Brain microvascular endothelial cell (primary cell): ENCODE measurements around the gene RIMBP2.
"Not testable (repeated sequence)": the region's sequence is repeated elsewhere in the genome, so short reads cannot be mapped to it uniquely, and the experiment has no call there.

ENCODE experiments used
- DNase-seq: peaks from one replicate; pipeline ENCODE4 v3.0.0-alpha.2; 2020
- H3K27ac ChIP-seq: fragments of 250-450 bp; sonication (Bioruptor Pico); 2 replicates; pipeline ENCODE4 v1.5.1; 2020; ENCODE audit warnings: mild to moderate bottlenecking, moderate library complexity
- H3K27me3 ChIP-seq: fragments of 250-450 bp; sonication (Bioruptor Pico); replicated peaks from 2 replicates; pipeline ENCODE4 v1.5.1; 2020; ENCODE audit warnings: mild to moderate bottlenecking
- H3K36me3 ChIP-seq: fragments of 250-450 bp; sonication (Bioruptor Pico); replicated peaks from 2 replicates; pipeline ENCODE4 v1.5.1; 2020; ENCODE audit warnings: mild to moderate bottlenecking
- H3K4me3 ChIP-seq: 2 replicates; pipeline ENCODE4 v1.5.1; 2011; ENCODE audit warnings: low read depth, mild to moderate bottlenecking, control low read depth, low read length, moderate library complexity
- CTCF ChIP-seq: IDR thresholded peaks from 2 replicates; pipeline ENCODE4 v1.5.1; 2011; ENCODE audit warnings: low read depth, mild to moderate bottlenecking, moderate library complexity, low read length, control low read depth, inconsistent platforms; ENCODE audit errors: missing control alignments
- in situ Hi-C: cut with HindIII; loops from 2 replicates; pipeline ENCODE4 v1.10.0; 2017; ENCODE audit warnings: low sequenced_read_pairs, low pct_ligation_motif_present

The RIMBP2 gene

GRCh38 chr12:130587966-130588365, 128.1 kb downstream of the RIMBP2 start:
- no peaks in the 10 kb centered on the region for H3K27me3 ChIP-seq
- in situ Hi-C loops, result no loop called here
- H3K36me3 ChIP-seq, result no peaks in the 10 kb centered on the region
- DNase-seq, result no peak
- H3K27ac ChIP-seq, result no peak overlapping the region
- TF ChIP-seq CTCF, result no peak
- H3K4me3 ChIP-seq, result no peak overlapping the region

GRCh38 chr12:130584475-130584874, 131.6 kb downstream of the RIMBP2 start:
- H3K27me3 ChIP-seq, H3K4me3 ChIP-seq, H3K36me3 ChIP-seq, H3K27ac ChIP-seq, in situ Hi-C loops, DNase-seq: not testable (repeated sequence)

- Histone ChIP-seq H3K27me3 (no peaks in the 10 kb centered on the region), H3K4me3 (no peak overlapping the region), H3K36me3 (no peaks in the 10 kb centered on the region), H3K27ac (no peak overlapping the region)
- no peak for TF ChIP-seq CTCF
- in situ Hi-C loops, result no loop called here
- no peak for DNase-seq
These were observed 132.3 kb downstream of the RIMBP2 start for GRCh38 chr12:130583800-130584199.

GRCh38 chr12:130583317-130583716, 132.8 kb downstream of the RIMBP2 start:
- Histone ChIP-seq H3K36me3 (no peaks in the 10 kb centered on the region), H3K27ac (no peak overlapping the region), H3K4me3 (no peak overlapping the region), H3K27me3 (no peaks in the 10 kb centered on the region)
- in situ Hi-C loops, result no loop called here
- no peak for TF ChIP-seq CTCF
- no peak for DNase-seq

- TF ChIP-seq CTCF, result no peak
- DNase-seq, result no peak
These were observed 133.8 kb downstream of the RIMBP2 start for GRCh38 chr12:130582286-130582685.

GRCh38 chr12:130581782-130582181, 134.3 kb downstream of the RIMBP2 start:
- H3K27me3 ChIP-seq, result no peaks in the 10 kb centered on the region
- H3K27ac ChIP-seq, result no peak overlapping the region
- no peak overlapping the region for H3K4me3 ChIP-seq
- DNase-seq, result no peak
- TF ChIP-seq CTCF, result no peak
- in situ Hi-C loops, result no loop called here
- H3K36me3 ChIP-seq, result no peaks in the 10 kb centered on the region

More at GRCh38 chr12:130582286-130582685, 133.8 kb downstream of the RIMBP2 start:
- Histone ChIP-seq H3K36me3 (no peaks in the 10 kb centered on the region), H3K27me3 (no peaks in the 10 kb centered on the region), H3K27ac (no peak overlapping the region), H3K4me3 (no peak overlapping the region)
- in situ Hi-C loops, result no loop called here

GRCh38 chr12:130579231-130579630, 136.9 kb downstream of the RIMBP2 start:
- no peak overlapping the region for H3K4me3 ChIP-seq
- H3K36me3 ChIP-seq, result no peaks in the 10 kb centered on the region
- H3K27ac ChIP-seq, result no peak overlapping the region
- in situ Hi-C loops, result no loop called here
- no peak for DNase-seq
- no peaks in the 10 kb centered on the region for H3K27me3 ChIP-seq
- TF ChIP-seq CTCF, result no peak
